Ovary (tissue), 9 donors: Measurements from ENCODE around the gene MIAT. TPM values are rescaled to one million over a fixed set of nuclear protein-coding genes. Genes with fewer than 3 reads are reported as not detected.

Experiments used
- DNase-seq, 5 donors: peaks; one replicate each; pipeline ENCODE4 v3.0.0-alpha.2; 2019 to 2020
- H3K27ac ChIP-seq, 2 donors: fragments of 200-600 bp; one replicate each; pipeline versions ENCODE4 v1.5.1 to v1.8.0; 2019 to 2022
- H3K27me3 ChIP-seq: fragments of 200-600 bp; one replicate; pipeline ENCODE4 v1.8.0; 2022
- H3K36me3 ChIP-seq: fragments of 200-600 bp; sonication (generic); one replicate; pipeline ENCODE4 v1.5.1; 2019
- H3K4me1 ChIP-seq: one replicate; pipeline ENCODE4 v1.8.1; 2013; ENCODE audit warnings: mild to moderate bottlenecking, moderate library complexity; ENCODE audit not compliant: insufficient read depth
- H3K4me3 ChIP-seq: fragments of 200-600 bp; sonication (generic); one replicate; pipeline ENCODE4 v1.5.1; 2017
- H3K9me3 ChIP-seq, 2 donors: fragments of 200-600 bp in 1 of 2; sonication (generic) in 1 of 2; one replicate each; pipeline versions ENCODE4 v1.5.1 to v1.8.1; 2013 to 2019; ENCODE audit warnings: mild to moderate bottlenecking in 1 of 2, moderate library complexity in 1 of 2
- CTCF ChIP-seq, 3 donors: fragments of 450-650 bp in 2 of 3; fragments of 200-600 bp in 1 of 3; IDR thresholded peaks; one replicate each; pipeline versions ENCODE4 v1.5.1 to v1.8.0; 2016 to 2022; ENCODE audit warnings: antibody characterized with exemption in 3 of 3, mild to moderate bottlenecking in 1 of 3
- EP300 ChIP-seq: sonication (generic); formaldehyde crosslinking; IDR thresholded peaks from one replicate; pipeline ENCODE4 v1.6.1; 2017; ENCODE audit warnings: antibody characterized with exemption
- POLR2A ChIP-seq: fragments of 450-650 bp; IDR thresholded peaks from one replicate; pipeline ENCODE4 v1.6.1; 2017; ENCODE audit warnings: antibody characterized with exemption, mild to moderate bottlenecking, moderate library complexity
- WGBS, 3 donors: extraction: QIAGEN DNeasy Blood & Tissue Kit in 1 of 3; methylation state at CpG; one replicate each; pipeline versions ENCODE4 v1.1.5 to v1.1.7; 2013 to 2017; 5-methylcytosine and 5-hydroxymethylcytosine counted together
- intact Hi-C, 4 donors: fragments of 100-400 bp; cut with DNase I; formaldehyde crosslinking; loops; one replicate each; pipeline versions ENCODE4 v1.11.0 to v1.15.1; 2022 to 2023
- polyA plus RNA-seq, 2 donors: library from polyadenylated mRNA; stranded (reverse); fragments of 200-250 nt in 1 of 2; fragments of 350-450 nt in 1 of 2; fragmentation: Illumina TruSeq in 1 of 2; extraction: RNeasy Lipid Tissue Mini Kit (QIAGEN cat#74804) in 1 of 2; gene quantifications; one replicate each; pipeline ENCODE4 v1.2.3, GENCODE V29; 2013 to 2014
- total RNA-seq, 7 donors: library from RNA; depleted of rRNA in 2 of 7; stranded (reverse); fragments of >200 nt in 2 of 7; fragmentation: NEBNext Ultra II Directional in 3 of 7; extraction: Animal tissue kit (Norgen Biotek cat#: 25700) in 3 of 7; gene quantifications; one replicate each; pipeline versions ENCODE4 v1.1.0 to v1.2.4, GENCODE V29; 2016 to 2023
- donor health status: DM: no; HTN: no; CAD: no; lungs with moderate emphysema.
- donor health status: DM: no; HTN: no; CAD: no.
- donor health status: Bipolar disorder and iron deficiency.
- donor health status: DM: yes; HTN: yes; CAD: no.
- donor health status: DM: no; HTN: no; CAD: no.
- donor health status: DM: yes; HTN: yes; CAD: no.

Gene MIAT
- total and polyA plus RNA-seq, 9 donors = 0.15 to 0.97 (median 0.56) TPM

- H3K27me3 ChIP-seq = no peaks in the 10 kb centered on the region
- 78 to 91% (median 86%) methylated on average over 8 of the region's 8 CpGs for WGBS, 3 donors
- peak overlapping the region; percentile 65 for H3K4me3 ChIP-seq
- peaks cover 12% of the 10 kb centered on the region for H3K4me1 ChIP-seq
- no peaks in the 10 kb centered on the region for H3K9me3 ChIP-seq
- intact Hi-C loops = no loop called here
- DNase-seq = peak in 4 of 5 donors; percentile 26 to 60 (median 44)
- no peak for TF ChIP-seq CTCF (IDR thresholded peaks at IDR 0.05)
- no peak for TF ChIP-seq POLR2A
- no peak for TF ChIP-seq EP300
- H3K27ac ChIP-seq = peak overlapping the region; percentile 69 to 84
- H3K36me3 ChIP-seq = no peaks in the 10 kb centered on the region
Measured at GRCh38 chr22:26672060-26672471, 14.7 kb downstream of the MIAT start.

GRCh38 chr22:26672590-26673468 lies 15.4 kb downstream of the MIAT start:
- peak; percentile 92 to 94 (median 93) for DNase-seq

GRCh38 chr22:26673486-26673885 lies 16.1 kb downstream of the MIAT start:
- Histone ChIP-seq H3K36me3 (no peaks in the 10 kb centered on the region), H3K27ac (peak overlapping the region; percentile 69 to 84), H3K4me1 (peaks cover 12% of the 10 kb centered on the region), H3K9me3 (no peaks in the 10 kb centered on the region), H3K4me3 (peak overlapping the region; percentile 65), H3K27me3 (no peaks in the 10 kb centered on the region)
- no peak for DNase-seq
- 18 to 38% (median 30%) methylated on average over 4 of the region's 4 CpGs for WGBS, 3 donors
- TF ChIP-seq POLR2A (no peak), EP300 (no peak), CTCF (IDR thresholded peaks at IDR 0.05) (no peak)
- intact Hi-C loops = no loop called here

More at GRCh38 chr22:26672590-26673468, 15.4 kb downstream of the MIAT start:
- TF ChIP-seq POLR2A (peak; percentile 18), CTCF (IDR thresholded peaks at IDR 0.05) (peak; percentile 34 to 81 (median 55)), EP300 (peak; percentile 78)
- Histone ChIP-seq H3K27ac (peak overlapping the region; percentile 69 to 84), H3K4me3 (peak overlapping the region; percentile 65), H3K36me3 (no peaks in the 10 kb centered on the region), H3K9me3 (no peaks in the 10 kb centered on the region), H3K27me3 (no peaks in the 10 kb centered on the region), H3K4me1 (peaks cover 12% of the 10 kb centered on the region)
- intact Hi-C loops = no loop called here
- 1% methylated on average over 36 of the region's 36 CpGs for WGBS, 3 donors

- DNase-seq = no peak
- H3K9me3 ChIP-seq = no peaks in the 10 kb centered on the region
- peaks cover 12% of the 10 kb centered on the region for H3K4me1 ChIP-seq
- H3K4me3 ChIP-seq = no peak overlapping the region
- intact Hi-C loops = no loop called here
- TF ChIP-seq POLR2A = no peak
- TF ChIP-seq CTCF (IDR thresholded peaks at IDR 0.05) = no peak
- no peak for TF ChIP-seq EP300
- no peaks in the 10 kb centered on the region for H3K27me3 ChIP-seq
- no peak overlapping the region for H3K27ac ChIP-seq
- H3K36me3 ChIP-seq = no peaks in the 10 kb centered on the region
- 74 to 77% (median 76%) methylated on average over 9 of the region's 9 CpGs for WGBS, 3 donors
Measured at GRCh38 chr22:26674211-26675190, 17.1 kb downstream of the MIAT start.
